IMR-90 (cell line): Measurements from ENCODE around the gene HPSE2. TPM values are rescaled to one million over a fixed set of nuclear protein-coding genes. Genes with fewer than 3 reads are reported as not detected.

Experiments used
- ATAC-seq: fragments of 200-7000 bp; cut with Tn5 transposase; 2 replicates; pipeline ENCODE4 v1.9.1; 2020; ENCODE audit warnings: low read depth, mild to moderate bottlenecking, moderate library complexity
- BruUV-seq: library from RNA; stranded (reverse); fragments of 400-500 nt; replicated peaks from 2 replicates; lab custom pipeline; 2021; lab: Mats Ljungman, UMichigan
- CTCF ChIA-PET: fragments of 300-600 bp; formaldehyde crosslinking; extraction: SDS; loops from one replicate; lab custom pipeline; 2021; ENCODE audit warnings: antibody characterized with exemption; lab: Yijun Ruan, JAX
- POLR2A ChIA-PET: fragments of 300-600 bp; sonication (Branson Sonifier 250); formaldehyde crosslinking; loops from one replicate; lab custom pipeline; 2022; ENCODE audit warnings: antibody characterized with exemption; ENCODE audit not compliant: unreplicated experiment; lab: Charles Lee
- DNase-seq: peaks from one replicate; pipeline ENCODE4 v3.0.0; 2013
- H2AFZ ChIP-seq: replicated peaks from 2 replicates; pipeline ENCODE3; 2013; ENCODE audit warnings: low read length, mild to moderate bottlenecking; ENCODE audit not compliant: poor library complexity
- H2AK5ac ChIP-seq: 2 replicates; pipeline ENCODE4 v1.6.1; 2013; ENCODE audit warnings: low read depth, low read length, inconsistent platforms
- H2AK9ac ChIP-seq: replicated peaks from 2 replicates; pipeline ENCODE3; 2013; ENCODE audit warnings: mild to moderate bottlenecking, low read depth, low read length, moderate library complexity; ENCODE audit not compliant: poor library complexity
- H2BK120ac ChIP-seq: 2 replicates; pipeline ENCODE4 v1.6.1; 2013; ENCODE audit warnings: low read depth, low read length, inconsistent platforms
- H2BK15ac ChIP-seq: 3 replicates; pipeline ENCODE4 v1.6.1; 2013; ENCODE audit warnings: low read depth, low read length, inconsistent platforms
- H2BK20ac ChIP-seq: 2 replicates; pipeline ENCODE4 v1.6.1; 2013; ENCODE audit warnings: low read depth, mild to moderate bottlenecking, inconsistent platforms, low read length, moderate library complexity
- H2BK5ac ChIP-seq: 2 replicates; pipeline ENCODE4 v1.6.1; 2013; ENCODE audit warnings: mild to moderate bottlenecking, low read depth, low read length, inconsistent platforms; ENCODE audit not compliant: poor library complexity, severe bottlenecking
- H3K14ac ChIP-seq: replicated peaks from 2 replicates; pipeline ENCODE4 v1.6.1; 2013; ENCODE audit warnings: low read depth, low read length, inconsistent platforms
- H3K18ac ChIP-seq: 2 replicates; pipeline ENCODE4 v1.6.1; 2013; ENCODE audit warnings: low read depth, low read length, control low read depth
- H3K23ac ChIP-seq: 2 replicates; pipeline ENCODE4 v1.6.1; 2013; ENCODE audit warnings: low read depth, low read length, inconsistent platforms
- H3K27ac ChIP-seq: 2 replicates; pipeline ENCODE4 v1.5.1; 2013; ENCODE audit warnings: mild to moderate bottlenecking, control low read depth, low read length; ENCODE audit not compliant: insufficient read depth
- H3K27me3 ChIP-seq: 2 replicates; pipeline ENCODE4 v1.6.1; 2013; ENCODE audit warnings: low read length; ENCODE audit not compliant: control insufficient read depth, insufficient read depth
- H3K36me3 ChIP-seq: 2 replicates; pipeline ENCODE4 v1.6.1; 2013; ENCODE audit warnings: low read length, mixed read lengths; ENCODE audit not compliant: control insufficient read depth, insufficient read depth
- H3K4ac ChIP-seq: 2 replicates; pipeline ENCODE4 v1.6.1; 2013; ENCODE audit warnings: low read depth, low read length, inconsistent platforms
- H3K4me1 ChIP-seq: 2 replicates; pipeline ENCODE4 v1.6.1; 2013; ENCODE audit warnings: low read length, mixed read lengths; ENCODE audit not compliant: control insufficient read depth, insufficient read depth
- H3K4me2 ChIP-seq: 2 replicates; pipeline ENCODE4 v1.6.1; 2013; ENCODE audit warnings: low read depth, mild to moderate bottlenecking, control low read depth, low read length, moderate library complexity
- H3K4me3 ChIP-seq: 2 replicates; pipeline ENCODE4 v1.5.1; 2013; ENCODE audit warnings: low read depth, mild to moderate bottlenecking, control low read depth, low read length, moderate library complexity; ENCODE audit not compliant: insufficient read depth
- H3K56ac ChIP-seq: 2 replicates; pipeline ENCODE4 v1.6.1; 2013; ENCODE audit warnings: low read length, inconsistent platforms; ENCODE audit not compliant: insufficient read depth; ENCODE audit errors: extremely low read depth
- H3K79me1 ChIP-seq, 2 experiments: 2 replicates each; pipeline ENCODE4 v1.6.1; 2013; ENCODE audit warnings: low read length in 2 of 2, inconsistent platforms in 1 of 2, low read depth in 1 of 2
- H3K9ac ChIP-seq: 2 replicates; pipeline ENCODE4 v1.6.1; 2013; ENCODE audit warnings: low read depth, low read length, control low read depth
- H3K9me1 ChIP-seq: 2 replicates; pipeline ENCODE4 v1.6.1; 2013; ENCODE audit warnings: low read length, inconsistent platforms; ENCODE audit not compliant: insufficient read depth
- H3K9me3 ChIP-seq: 2 replicates; pipeline ENCODE4 v1.6.1; 2013; ENCODE audit warnings: low read length; ENCODE audit not compliant: control insufficient read depth, insufficient read depth
- H4K20me1 ChIP-seq: 2 replicates; pipeline ENCODE4 v1.6.1; 2013; ENCODE audit warnings: low read length, inconsistent platforms; ENCODE audit not compliant: insufficient read depth
- H4K5ac ChIP-seq: 2 replicates; pipeline ENCODE4 v1.6.1; 2013; ENCODE audit warnings: mild to moderate bottlenecking, low read depth, low read length, control low read depth
- H4K8ac ChIP-seq, 2 experiments: 2 replicates each; pipeline ENCODE4 v1.6.1; 2013; ENCODE audit warnings: low read depth in 2 of 2, low read length in 2 of 2, control low read depth in 1 of 2, inconsistent platforms in 1 of 2
- H4K91ac ChIP-seq: 2 replicates; pipeline ENCODE4 v1.6.1; 2013; ENCODE audit warnings: low read depth, low read length, inconsistent platforms; ENCODE audit not compliant: insufficient read depth
- CEBPB ChIP-seq: IDR thresholded peaks from 2 replicates; pipeline ENCODE4 v1.6.1; 2012; ENCODE audit warnings: low read depth, low read length, improper control_type of control experiment
- CTCF ChIP-seq: conservative IDR thresholded peaks from 2 replicates; pipeline ENCODE4 v1.5.1; 2012; ENCODE audit warnings: mild to moderate bottlenecking, low read depth, low read length, improper control_type of control experiment
- ELK1 ChIP-seq: fragments of 150-350 bp; IDR thresholded peaks from 2 replicates; pipeline ENCODE4 v1.6.1; 2016; ENCODE audit warnings: low read depth, mild to moderate bottlenecking, low read length, moderate library complexity, borderline replicate concordance
- MAFK ChIP-seq: IDR thresholded peaks from 2 replicates; pipeline ENCODE4 v1.6.1; 2012; ENCODE audit warnings: low read depth, low read length, improper control_type of control experiment
- MAZ ChIP-seq: IDR thresholded peaks from 2 replicates; pipeline ENCODE4 v1.6.1; 2012; ENCODE audit warnings: low read depth, mild to moderate bottlenecking, low read length, improper control_type of control experiment, moderate library complexity, borderline replicate concordance
- NFE2L2 ChIP-seq: fragments of 150-350 bp; IDR thresholded peaks from 2 replicates; pipeline ENCODE4 v1.6.1; 2016; ENCODE audit warnings: low read depth, mild to moderate bottlenecking, low read length
- SMC3 ChIP-seq: fragments of 150-350 bp; IDR thresholded peaks from 2 replicates; pipeline ENCODE4 v1.6.1; 2016; ENCODE audit warnings: low read depth, mild to moderate bottlenecking, antibody characterized with exemption, low read length, moderate library complexity
- WGBS, 2 experiments: methylation state at CpG; one replicate each; pipeline versions ENCODE4 v1.1.5 to v1.1.7; 2013; ENCODE audit warnings: missing lambda C conversion rate in 2 of 2; ENCODE audit not compliant: insufficient read length in 1 of 2; ENCODE audit errors: extremely low coverage in 2 of 2; 5-methylcytosine and 5-hydroxymethylcytosine counted together
- dilution Hi-C: fragments of 300-500 bp; cut with HindIII; formaldehyde crosslinking; loops from one replicate; pipeline ENCODE4 v1.14.3; 2018; ENCODE audit warnings: low sequenced_read_pairs; ENCODE audit not compliant: unreplicated experiment
- in situ Hi-C: fragments of 300-500 bp; cut with MboI; formaldehyde crosslinking; loops from 3 replicates; pipeline ENCODE4 v1.14.3; 2019; ENCODE audit warnings: low sequenced_read_pairs, inconsistent platforms, mixed read lengths
- intact Hi-C: fragments of 100-400 bp; cut with micrococcal nuclease; formaldehyde crosslinking; loops from 2 replicates; pipeline ENCODE4 v1.10.0; 2022
- polyA plus RNA-seq, 3 experiments: library from polyadenylated mRNA; depleted of rRNA; stranded (reverse); fragments of >200 nt; gene quantifications; 2 replicates each; pipeline ENCODE4 v1.2.3, GENCODE V29; 2012; ENCODE audit warnings: low replicate concordance in 1 of 3
- total RNA-seq: library from RNA; depleted of rRNA; stranded (reverse); fragments of >200 nt; gene quantifications from 2 replicates; pipeline ENCODE4 v1.2.3, GENCODE V29; 2012

Gene HPSE2
- total and polyA plus RNA-seq, 2 of the 4 experiments (the other 2 are of a cell fraction) = not detected

GRCh38 chr10:98957801-98958200 lies 277.9 kb downstream of the HPSE2 start:
- DNase-seq = peak; percentile 78
- peak overlapping the region; percentile 89; the same call in 1 of the 2 replicates for H3K18ac ChIP-seq

More at GRCh38 chr10:98957801-98958200, 277.9 kb downstream of the HPSE2 start:
- peak overlapping the region in 1 of 2 experiments; percentile 76; a peak in 1 of 4 replicates for H4K8ac ChIP-seq
- H3K14ac ChIP-seq = no peak overlapping the region
- H3K4me1 ChIP-seq = peaks cover 17% of the 10 kb centered on the region
- H3K4me2 ChIP-seq = peak overlapping the region; percentile 42
- no peak overlapping the region for H3K4me3 ChIP-seq
- no peak overlapping the region for H2AFZ ChIP-seq
- H3K9me1 ChIP-seq = peaks cover 6% of the 10 kb centered on the region; the same call in 1 of the 2 replicates
- no peak overlapping the region; the same call in 1 of the 2 replicates for H3K27ac ChIP-seq
- peak overlapping the region; percentile 73; the same call in 1 of the 2 replicates for H3K4ac ChIP-seq
- H2AK5ac ChIP-seq = no peak overlapping the region
- no peaks in the 10 kb centered on the region for H3K27me3 ChIP-seq
- no peak overlapping the region for H2BK15ac ChIP-seq
- no TSS peak for BruUV-seq
- in situ Hi-C loops = no loop called here
- ChIA-PET POLR2A (no interaction called here), CTCF (no interaction called here)
- no peaks in the 10 kb centered on the region for H3K36me3 ChIP-seq
- no peak overlapping the region for H3K23ac ChIP-seq
- H4K5ac ChIP-seq = no peak overlapping the region
- H2AK9ac ChIP-seq = no peak overlapping the region
- H2BK120ac ChIP-seq = peak overlapping the region; percentile 90; the same call in 1 of the 2 replicates
- no peak overlapping the region for H3K9ac ChIP-seq
- H3K56ac ChIP-seq = peak overlapping the region; percentile 22; the same call in 1 of the 2 replicates
- intact Hi-C loops = loop anchor here (5.0 kb wide), 1 partner anchor 80 kb away; no protein-coding TSS in a partner anchor
- peak; percentile 73 for ATAC-seq
- peak overlapping the region; percentile 95 for H2BK5ac ChIP-seq
- H4K91ac ChIP-seq = no peak overlapping the region
- H3K79me1 ChIP-seq = no peaks in the 10 kb centered on the region
- no peaks in the 10 kb centered on the region for H4K20me1 ChIP-seq
- no peaks in the 10 kb centered on the region for H3K9me3 ChIP-seq
- no CpG with 5 or more reads among the region's 3 CpGs for WGBS, 2 experiments
- dilution Hi-C loops = no loop called here
- H2BK20ac ChIP-seq = 0 out of 2 replicates have a peak overlapping the region, but pooled peaks have one; percentile 91
- no peak for TF ChIP-seq CTCF
- TF ChIP-seq ELK1 = no peak
- no peak for TF ChIP-seq MAFK
- no peak for TF ChIP-seq SMC3
- TF ChIP-seq MAZ = no peak
- TF ChIP-seq NFE2L2 = no peak
- TF ChIP-seq CEBPB = no peak
